Adipose tissue (tissue), 3 donors: ENCODE results near the gene UBE2E3. TPM values are rescaled to one million over a fixed set of nuclear protein-coding genes. Genes with fewer than 3 reads are reported as not detected.

Experiments
- H3K27ac ChIP-seq: one replicate; pipeline ENCODE4 v1.5.1; 2013; ENCODE audit warnings: low read depth, low read length
- WGBS, 3 donors: extraction: QIAGEN DNeasy Blood & Tissue Kit; methylation state at CpG; one replicate each; pipeline ENCODE4 v1.1.7; 2013; 5-methylcytosine and 5-hydroxymethylcytosine counted together
- polyA plus RNA-seq, 3 donors: library from polyadenylated mRNA; stranded (reverse); fragments of 200-250 nt; gene quantifications; one replicate each; pipeline ENCODE4 v1.2.3, GENCODE V29; 2013
- donor health status: healthy with polysubstance abuse.
- donor health status: Bipolar disorder and iron deficiency.
- donor health status: healthy.

UBE2E3 gene
- polyA plus RNA-seq, 3 donors: 41.6 to 67.0 (median 52.7) TPM

DNA sequence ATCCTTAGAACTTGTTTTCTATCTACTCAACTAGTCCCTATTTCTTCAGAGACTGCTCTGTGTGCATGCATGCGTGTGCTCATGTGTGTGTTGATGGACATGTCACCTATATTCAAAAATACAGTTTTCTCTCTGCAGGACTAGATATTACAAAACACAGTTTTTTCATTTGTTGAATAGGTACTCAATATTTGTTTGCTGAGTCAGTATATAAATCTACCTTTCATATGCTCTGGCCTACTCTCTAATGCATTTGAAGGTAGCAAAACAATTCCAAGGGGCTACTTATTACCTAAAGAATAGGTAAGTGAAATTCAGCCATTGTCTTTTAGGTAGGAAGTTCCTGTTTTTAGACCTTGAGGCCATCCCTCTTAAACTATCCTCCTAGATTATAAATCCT, 8.6 kb upstream of the UBE2E3 start:
- 96 to 100% (median 99%) methylated on average over 1 of the region's 1 CpG for WGBS, 3 donors
- H3K27ac ChIP-seq: no peak overlapping the region

DNA sequence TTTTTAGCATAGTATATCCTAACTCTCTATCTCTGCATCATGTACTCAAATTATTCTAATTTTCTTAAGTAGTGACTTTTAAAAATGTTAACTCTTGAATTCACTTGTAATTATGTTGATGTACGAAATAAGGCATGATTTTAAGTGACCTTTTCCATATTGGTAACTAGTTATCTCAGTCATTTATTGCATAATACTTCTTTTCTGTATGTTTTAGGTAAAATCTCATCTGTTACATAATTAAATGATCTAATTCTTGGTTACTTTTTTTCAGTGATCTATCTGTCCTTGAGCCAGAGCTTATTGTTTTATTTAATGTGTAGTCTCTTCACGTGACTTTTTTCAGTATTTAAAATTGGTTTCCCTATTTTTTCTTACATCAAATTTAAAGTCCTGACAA, 4.8 kb upstream of the UBE2E3 start:
- 77 to 89% (median 87%) methylated on average over 2 of the region's 2 CpGs for WGBS, 3 donors
- no peak overlapping the region for H3K27ac ChIP-seq

DNA sequence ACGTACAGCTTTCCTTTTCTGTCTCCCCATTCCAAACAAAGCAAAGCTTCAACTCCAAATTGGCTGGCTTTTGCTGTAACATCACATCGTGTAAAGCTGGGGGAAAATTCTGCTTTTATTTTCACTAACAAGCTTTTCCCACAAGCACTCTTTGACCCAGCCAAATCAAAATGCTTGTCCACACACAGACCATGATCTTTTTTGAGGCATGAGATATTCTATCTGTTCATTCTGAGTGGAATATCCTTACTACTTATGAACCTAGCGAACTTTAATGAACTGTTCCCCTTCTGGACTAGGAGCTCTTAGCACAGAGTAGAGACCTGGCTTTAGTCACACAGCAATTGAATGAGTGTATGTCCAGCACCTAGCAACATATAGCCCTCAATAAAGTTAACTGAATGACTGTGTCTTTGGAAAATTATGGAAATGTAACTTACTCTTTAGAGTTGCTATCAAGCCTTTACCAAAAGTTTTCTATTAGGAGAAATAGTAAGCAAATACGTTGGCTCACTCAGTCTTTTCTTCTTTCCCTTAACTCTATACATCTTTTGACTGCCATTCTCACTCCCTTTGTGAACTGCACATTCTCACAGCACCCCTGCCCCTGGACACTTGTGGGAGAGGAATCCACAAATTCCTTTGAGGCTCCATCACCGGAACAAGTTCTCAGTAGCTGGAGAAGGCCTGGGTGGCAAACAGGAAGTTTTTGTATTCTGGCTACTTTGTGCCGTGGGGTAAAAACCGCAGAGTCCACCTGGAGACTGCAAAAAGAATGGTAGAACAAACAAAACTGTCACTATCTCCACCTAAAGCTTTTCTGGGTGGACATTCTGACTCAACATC, 1.3 kb upstream of the UBE2E3 start:
- no peak overlapping the region for H3K27ac ChIP-seq
- WGBS, 3 donors: 45 to 50% (median 47%) methylated on average over 7 of the region's 7 CpGs

GRCh38 chr2:180979749-180980105, 678 bp upstream of the UBE2E3 start:
- 7 to 16% (median 13%) methylated on average over 9 of the region's 9 CpGs for WGBS, 3 donors
- H3K27ac ChIP-seq: peak overlapping the region; percentile 95

DNA sequence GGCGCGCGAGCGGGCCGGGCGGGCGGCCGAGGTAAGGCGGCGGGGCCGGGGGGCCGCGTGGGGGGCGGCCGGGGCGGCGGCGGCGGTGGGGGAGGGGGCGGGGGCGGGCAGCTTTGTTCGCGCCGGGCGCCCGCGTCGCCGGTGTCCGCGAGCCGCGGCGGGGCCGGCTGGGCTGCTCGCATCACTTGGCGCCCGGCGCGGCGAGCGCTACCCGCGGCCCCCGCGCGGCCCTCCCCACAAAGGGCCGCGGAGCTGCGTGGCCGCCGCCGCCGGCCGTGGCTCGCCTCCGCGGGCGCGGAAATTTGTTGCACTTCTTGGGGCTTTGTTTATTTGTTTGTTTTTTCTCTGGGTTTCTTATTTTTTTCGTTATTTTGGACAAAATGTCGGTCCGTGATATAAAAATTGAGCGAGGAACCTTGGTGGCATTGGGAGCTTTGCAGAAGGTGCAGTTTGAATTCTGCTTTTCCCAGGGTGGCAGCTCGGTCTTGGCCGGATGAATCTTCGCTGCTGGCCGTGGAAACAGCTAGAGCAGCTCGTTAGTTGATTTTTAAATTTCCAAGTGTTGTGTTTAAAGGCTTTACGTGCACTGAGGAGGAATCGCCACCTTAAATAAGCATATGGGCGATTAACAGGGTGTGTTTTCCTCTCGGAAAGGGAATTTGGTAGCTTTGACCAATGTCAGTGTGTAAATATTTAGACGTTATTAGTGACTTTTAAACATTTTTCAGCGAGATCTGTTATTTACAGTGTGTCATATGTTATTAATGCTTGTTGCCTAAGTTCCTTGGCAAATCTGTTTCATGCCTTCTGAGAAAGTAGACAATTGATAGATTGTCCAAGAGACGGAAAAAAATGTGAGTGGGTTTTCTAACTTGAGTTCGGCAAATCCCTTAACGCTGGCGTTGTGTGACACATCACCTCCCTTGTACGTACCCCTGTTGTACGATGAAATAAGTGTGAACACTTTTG, 822 bp downstream of the UBE2E3 start:
- peak overlapping the region; percentile 95 for H3K27ac ChIP-seq
- WGBS, 3 donors: 0 to 1% (median 0%) methylated on average over 44 to 81 of the region's 81 CpGs

DNA sequence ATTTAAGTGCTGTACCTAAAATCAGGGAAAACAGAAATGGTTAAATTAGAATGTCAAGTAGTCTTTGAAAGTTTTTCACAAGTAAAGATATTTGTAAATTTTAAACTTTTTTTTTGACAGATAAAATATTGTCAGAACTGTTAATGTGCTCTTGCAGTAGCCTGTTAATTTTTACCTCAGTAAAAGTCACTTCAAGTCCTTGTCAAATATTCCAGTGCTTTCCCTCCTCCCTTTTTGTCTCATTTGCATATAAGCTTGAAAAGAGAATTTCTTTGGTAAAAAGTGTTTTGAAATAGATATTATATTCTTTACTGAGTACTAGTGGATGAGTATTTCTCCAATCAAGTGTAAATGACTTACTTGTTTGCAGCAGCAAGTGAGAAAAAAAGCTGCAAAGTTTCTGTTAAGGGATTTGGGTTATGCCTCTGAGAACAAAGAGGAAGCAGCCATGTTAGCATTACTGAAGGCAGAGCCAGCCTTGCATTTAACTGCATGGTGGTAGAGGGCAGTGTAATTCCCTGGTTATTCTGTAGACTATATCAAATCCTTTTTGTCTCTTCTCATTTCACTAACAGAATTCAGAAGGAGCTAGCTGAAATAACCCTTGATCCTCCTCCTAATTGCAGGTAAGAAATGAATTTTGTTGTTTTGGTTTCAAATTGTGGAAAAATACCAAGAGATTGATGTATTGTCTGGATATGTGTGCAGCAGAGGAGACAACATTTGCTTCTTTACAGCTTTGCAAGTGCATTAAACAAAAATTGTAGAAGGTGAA, 3.2 kb downstream of the UBE2E3 start:
- H3K27ac ChIP-seq: no peak overlapping the region

DNA sequence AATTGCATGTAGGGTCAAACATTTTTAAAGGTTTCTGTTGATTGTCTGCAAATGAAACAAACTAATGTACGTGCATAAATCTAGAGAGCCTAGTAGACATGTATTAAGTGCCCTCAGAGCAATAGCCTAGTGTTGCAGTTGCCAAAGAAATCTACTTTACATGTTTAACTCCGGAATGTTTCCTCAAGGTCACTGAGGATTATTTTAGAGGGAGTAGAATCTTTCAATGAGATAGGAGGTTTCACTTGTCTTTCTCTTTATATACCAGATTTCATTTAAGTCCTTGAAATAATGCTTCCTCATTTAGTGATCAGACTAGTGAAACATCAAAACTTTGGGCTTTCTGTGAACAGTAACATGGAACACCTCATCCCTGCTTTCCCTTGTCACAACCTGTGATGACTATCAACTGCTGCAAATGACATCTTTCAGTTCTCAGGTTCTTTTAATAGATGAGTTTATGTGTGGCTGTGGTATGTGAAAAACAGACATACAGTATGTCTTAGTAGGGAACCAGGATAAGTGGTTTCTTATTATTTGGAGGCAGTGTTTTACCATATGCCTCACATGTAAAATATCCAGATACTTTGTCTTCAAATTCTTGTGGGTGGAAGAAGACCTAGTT, 5.5 kb downstream of the UBE2E3 start:
- H3K27ac ChIP-seq: no peak overlapping the region
- 28 to 76% (median 76%) methylated on average over 2 of the region's 2 CpGs for WGBS, 3 donors

GRCh38 chr2:180987146-180987545, 6.7 kb downstream of the UBE2E3 start:
- H3K27ac ChIP-seq: no peak overlapping the region
- WGBS, 3 donors: 64 to 95% (median 94%) methylated on average over 2 of the region's 2 CpGs

DNA sequence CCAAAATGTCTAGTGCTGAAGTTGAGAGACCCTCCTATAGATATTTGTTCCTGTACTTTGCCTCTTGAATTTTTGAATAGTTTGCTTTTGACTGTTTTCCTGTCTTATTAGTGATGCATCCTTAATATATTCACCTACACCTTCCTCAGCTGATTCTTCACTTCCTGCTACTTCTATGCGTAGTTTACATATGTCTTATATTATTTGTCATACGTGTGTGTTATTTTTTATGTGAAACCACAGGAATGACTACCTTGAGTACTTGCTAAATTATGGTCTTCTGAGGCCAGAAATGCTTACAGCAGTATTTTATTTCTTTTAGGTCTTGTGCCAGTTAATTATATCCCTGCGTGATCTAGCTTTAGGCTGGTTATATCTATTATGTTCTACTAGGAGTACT, 9.9 kb downstream of the UBE2E3 start:
- WGBS, 3 donors: 55 to 72% (median 69%) methylated on average over 3 of the region's 3 CpGs
- H3K27ac ChIP-seq: no peak overlapping the region

GRCh38 chr2:180990794-180991193, 10.4 kb downstream of the UBE2E3 start:
- H3K27ac ChIP-seq: no peak overlapping the region
- WGBS, 3 donors: 99 to 100% (median 100%) methylated on average over 1 of the region's 1 CpG

GRCh38 chr2:180991361-180991760, 11.0 kb downstream of the UBE2E3 start:
- no peak overlapping the region for H3K27ac ChIP-seq
- 94 to 95% (median 94%) methylated on average over 3 of the region's 3 CpGs for WGBS, 3 donors

DNA sequence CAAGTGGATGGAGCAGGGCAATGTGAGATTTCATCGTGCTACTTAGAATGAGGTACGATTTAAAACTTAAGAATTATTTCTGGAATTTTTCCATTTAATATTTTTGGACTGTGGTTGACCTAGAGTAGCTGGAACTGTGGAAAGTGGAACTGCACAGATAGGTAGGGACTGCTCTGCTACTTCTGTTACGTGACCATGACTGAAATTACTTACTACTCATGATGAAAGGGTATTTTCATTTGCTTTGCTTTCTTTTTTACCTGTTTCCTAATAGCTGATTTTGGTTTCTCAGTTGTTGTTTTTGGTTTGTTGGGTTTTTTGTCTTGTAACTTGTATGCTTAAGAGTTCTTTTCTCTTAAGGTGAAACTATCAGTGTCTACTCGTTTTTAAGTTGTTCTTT, 11.4 kb downstream of the UBE2E3 start:
- WGBS, 3 donors: 78 to 89% (median 82%) methylated on average over 4 of the region's 4 CpGs
- no peak overlapping the region for H3K27ac ChIP-seq

- WGBS, 3 donors: 25 to 85% (median 82%) methylated on average over 2 of the region's 2 CpGs
- no peak overlapping the region for H3K27ac ChIP-seq
Measured at GRCh38 chr2:180992994-180993393, 12.6 kb downstream of the UBE2E3 start.

- no peak overlapping the region for H3K27ac ChIP-seq
- 94 to 98% (median 94%) methylated on average over 4 of the region's 4 CpGs for WGBS, 3 donors
Measured at GRCh38 chr2:180999274-180999964, 19.0 kb downstream of the UBE2E3 start.

DNA sequence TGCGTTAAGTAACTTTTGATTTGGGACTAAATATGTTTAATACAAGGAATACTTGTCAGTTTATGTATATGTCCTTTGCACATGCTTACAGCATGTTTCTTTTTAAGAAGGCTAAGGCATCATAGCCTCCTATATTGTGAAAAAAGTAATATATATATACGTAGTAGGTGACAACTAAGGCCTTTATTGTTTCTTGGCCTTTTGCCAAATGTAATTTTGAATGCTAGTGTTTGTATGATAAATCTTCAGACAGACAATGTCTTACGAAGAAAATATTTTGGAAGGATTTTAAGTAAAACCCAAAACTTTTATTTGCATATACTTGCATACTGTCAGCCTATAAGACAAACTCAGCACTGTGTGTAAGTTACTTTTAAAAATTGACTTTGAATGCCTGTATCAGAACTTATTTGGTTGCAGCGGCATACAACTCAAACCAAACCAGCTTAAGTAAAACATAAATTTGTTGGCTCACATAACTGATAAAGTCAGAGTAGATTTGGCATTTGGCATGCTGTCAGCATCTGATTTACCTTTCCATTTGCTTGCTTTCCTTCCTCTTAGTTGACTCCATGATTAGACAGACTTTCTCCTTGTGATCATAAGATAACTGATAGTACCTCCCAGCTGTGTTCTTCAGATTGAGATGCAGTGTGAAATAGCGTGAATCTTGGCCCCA, 24.4 kb downstream of the UBE2E3 start:
- H3K27ac ChIP-seq: no peak overlapping the region
- 73 to 92% (median 89%) methylated on average over 5 of the region's 5 CpGs for WGBS, 3 donors

- no peak overlapping the region for H3K27ac ChIP-seq
Measured at GRCh38 chr2:181005326-181005655, 24.9 kb downstream of the UBE2E3 start.

GRCh38 chr2:181005809-181006208, 25.4 kb downstream of the UBE2E3 start:
- no peak overlapping the region for H3K27ac ChIP-seq
- 73 to 97% (median 89%) methylated on average over 1 of the region's 1 CpG for WGBS, 3 donors
